GM18951 (cell line): Measurements from ENCODE around the gene CLDN9.
A peak's percentile ranks its signal among the peaks of the same experiment; 100 is the strongest.

ENCODE experiments used
- POLR2A ChIP-seq: IDR thresholded peaks from 4 replicates; pipeline ENCODE4 v1.6.1; 2011; ENCODE audit warnings: mild to moderate bottlenecking; ENCODE audit not compliant: insufficient read length, insufficient read depth; ENCODE audit errors: extremely low read depth
- in situ Hi-C: fragments of 300-500 bp; cut with MboI; formaldehyde crosslinking; loops from one replicate; pipeline ENCODE4 v1.12.0; 2022; ENCODE audit warnings: low sequenced_read_pairs, mixed read lengths, inconsistent platforms; ENCODE audit not compliant: unreplicated experiment

CLDN9 gene

DNA sequence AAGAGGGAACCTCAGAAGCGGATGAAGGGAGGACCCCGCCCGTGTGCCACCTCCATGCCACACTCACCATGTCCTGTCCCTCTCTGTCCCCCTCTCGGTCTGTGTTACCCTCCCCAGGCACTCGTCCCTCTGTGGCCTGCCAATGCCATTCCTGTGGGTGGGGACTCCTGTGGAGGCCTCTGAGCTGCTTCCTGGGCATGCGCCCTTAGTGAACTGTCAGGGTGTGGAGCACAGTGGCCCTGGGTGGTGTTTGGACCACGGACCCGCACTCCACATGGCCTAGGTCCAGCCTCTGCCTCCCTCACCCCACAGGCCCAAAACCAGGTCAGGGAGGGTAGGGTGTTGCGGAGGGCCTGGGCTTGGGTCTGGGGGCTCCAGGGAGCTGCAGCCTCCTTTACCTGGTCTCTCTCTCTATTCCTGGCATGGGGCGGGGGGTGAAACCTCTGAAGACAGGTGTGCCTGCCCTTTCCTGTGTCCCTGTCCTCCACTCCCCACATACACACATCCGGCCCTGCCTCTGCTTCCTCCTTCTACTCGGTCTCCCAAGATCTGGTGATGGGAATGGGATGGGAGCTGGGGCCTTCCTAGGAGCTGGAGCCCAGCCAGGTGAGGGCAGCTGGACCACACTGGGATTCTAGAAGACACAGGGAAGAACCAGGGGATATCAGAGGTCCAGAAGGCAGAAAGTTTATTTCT is 21.0 kb upstream of the CLDN9 start:
- in situ Hi-C loops: no loop called here

GRCh38 chr16:2992383-2993081 is 20.2 kb upstream of the CLDN9 start:
- in situ Hi-C loops: no loop called here
- no peak for TF ChIP-seq POLR2A

More for the DNA sequence above, 21.0 kb upstream of the CLDN9 start:
- TF ChIP-seq POLR2A: no peak

GRCh38 chr16:2996298-2996697 is 16.4 kb upstream of the CLDN9 start:
- TF ChIP-seq POLR2A: no peak
- in situ Hi-C loops: no loop called here

DNA sequence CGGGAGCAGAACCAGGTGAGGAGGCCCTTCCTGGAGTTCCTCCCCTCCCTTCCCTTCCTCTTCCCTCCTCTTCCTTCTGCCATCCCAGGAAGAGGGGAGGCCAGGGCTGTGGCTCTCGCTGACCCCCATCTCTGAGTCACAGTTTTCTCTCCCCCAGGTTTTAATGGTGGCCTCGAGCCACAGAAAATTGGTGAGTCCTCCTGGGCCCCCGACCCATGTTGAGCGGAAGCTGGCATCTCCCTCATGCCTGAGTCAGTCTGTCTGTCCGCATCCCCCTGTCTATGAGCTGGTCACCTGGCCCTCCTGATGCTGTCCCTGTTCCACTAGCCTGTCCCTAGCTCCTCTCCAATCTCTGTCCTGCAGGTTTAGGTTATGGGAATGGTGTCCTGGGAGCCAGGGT is 12.8 kb upstream of the CLDN9 start:
- in situ Hi-C loops: no loop called here
- no peak for TF ChIP-seq POLR2A

DNA sequence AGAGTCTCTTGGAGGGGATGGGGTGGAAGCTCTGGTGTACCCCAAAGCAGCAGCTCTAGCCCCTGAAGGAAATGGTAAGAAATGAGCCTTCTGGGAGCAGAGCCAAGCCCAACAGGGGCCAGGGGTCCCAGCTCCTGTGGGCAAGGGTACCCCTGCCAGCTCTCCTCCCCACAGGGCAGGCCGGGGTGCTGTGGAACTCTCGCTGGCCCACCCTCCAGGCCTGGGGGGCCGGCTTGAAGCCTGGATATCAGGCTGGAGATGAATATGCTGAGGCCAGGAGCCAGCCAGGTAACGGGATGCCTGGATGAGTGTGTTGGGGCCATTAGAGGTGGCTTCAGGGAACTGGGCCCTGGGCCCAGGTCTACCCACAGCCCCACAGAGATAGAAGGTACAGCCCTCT is 12.2 kb upstream of the CLDN9 start:
- in situ Hi-C loops: no loop called here
- no peak for TF ChIP-seq POLR2A

- TF ChIP-seq POLR2A: no peak
- in situ Hi-C loops: no loop called here
These were observed 11.4 kb upstream of the CLDN9 start for GRCh38 chr16:3001316-3001715.

- in situ Hi-C loops: no loop called here
- peak; percentile 35 for TF ChIP-seq POLR2A
These were observed 9.0 kb upstream of the CLDN9 start for GRCh38 chr16:3003582-3004270.

DNA sequence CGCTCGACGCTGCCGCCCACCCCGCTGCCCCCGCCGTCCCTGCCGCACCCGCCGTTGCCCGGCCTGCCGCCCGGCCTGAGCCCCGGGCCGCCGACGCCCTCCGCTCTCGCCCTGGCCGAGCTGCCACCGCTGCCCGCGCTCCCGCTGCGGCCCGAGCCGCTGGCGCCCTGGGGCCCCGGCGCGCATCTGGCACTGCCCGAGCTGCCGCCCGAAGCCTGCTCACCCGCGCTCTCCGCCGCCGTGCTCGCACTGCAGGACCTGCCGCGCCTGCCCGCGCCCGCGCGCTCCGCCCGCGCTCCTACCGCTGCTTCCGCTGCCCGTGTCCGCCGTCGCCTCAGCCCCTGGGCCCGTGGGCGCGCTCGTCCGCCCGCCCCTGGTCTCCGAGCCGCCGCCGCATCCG is 8.4 kb upstream of the CLDN9 start:
- no peak for TF ChIP-seq POLR2A
- in situ Hi-C loops: no loop called here

- TF ChIP-seq POLR2A: peak; percentile 8
- in situ Hi-C loops: no loop called here
These were observed 7.9 kb upstream of the CLDN9 start for GRCh38 chr16:3004781-3005284.

DNA sequence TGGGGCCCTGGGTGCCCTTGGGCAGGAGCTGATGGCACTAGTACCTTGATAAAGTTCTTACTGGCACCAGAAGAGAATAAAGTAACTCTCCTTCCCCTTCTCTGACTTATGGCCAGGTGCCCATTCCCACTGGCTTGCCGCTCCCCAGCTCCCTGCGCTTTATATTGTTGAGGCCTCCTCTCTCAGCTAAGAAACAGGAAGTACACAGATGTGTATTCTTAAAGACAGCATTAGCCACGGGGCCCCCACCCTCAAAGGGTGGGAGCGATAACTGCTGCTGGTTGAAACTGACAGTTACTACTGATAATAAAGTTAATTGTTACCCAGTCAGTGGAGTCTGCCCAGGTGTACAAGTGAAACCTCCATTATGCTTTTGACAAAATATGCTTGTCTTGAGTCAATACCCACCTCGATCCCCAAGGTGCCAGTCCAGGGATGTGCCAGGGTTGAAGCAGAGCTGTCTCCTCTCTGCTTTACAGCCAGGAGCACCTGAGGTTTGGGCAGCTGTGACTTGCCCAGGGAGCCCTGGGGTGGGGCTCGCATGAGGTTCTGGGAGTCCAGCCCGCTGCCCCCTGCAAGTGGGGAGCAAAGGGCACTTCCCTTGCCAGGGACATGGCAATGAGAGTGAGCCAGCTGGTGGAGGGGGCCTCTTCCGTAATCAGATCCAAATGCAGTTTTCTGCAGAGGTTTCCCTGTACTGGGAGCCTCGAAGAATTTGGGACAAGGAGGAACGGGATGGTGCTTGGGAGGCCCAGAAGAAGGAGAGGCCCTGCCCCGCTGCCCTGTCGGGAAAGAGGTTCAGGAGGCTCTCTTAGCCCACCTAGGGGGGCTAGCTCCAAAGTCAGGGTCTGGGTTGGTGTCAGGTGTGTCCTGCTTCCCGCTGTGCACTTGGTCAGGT is 5.4 kb upstream of the CLDN9 start:
- TF ChIP-seq POLR2A: no peak
- in situ Hi-C loops: no loop called here

DNA sequence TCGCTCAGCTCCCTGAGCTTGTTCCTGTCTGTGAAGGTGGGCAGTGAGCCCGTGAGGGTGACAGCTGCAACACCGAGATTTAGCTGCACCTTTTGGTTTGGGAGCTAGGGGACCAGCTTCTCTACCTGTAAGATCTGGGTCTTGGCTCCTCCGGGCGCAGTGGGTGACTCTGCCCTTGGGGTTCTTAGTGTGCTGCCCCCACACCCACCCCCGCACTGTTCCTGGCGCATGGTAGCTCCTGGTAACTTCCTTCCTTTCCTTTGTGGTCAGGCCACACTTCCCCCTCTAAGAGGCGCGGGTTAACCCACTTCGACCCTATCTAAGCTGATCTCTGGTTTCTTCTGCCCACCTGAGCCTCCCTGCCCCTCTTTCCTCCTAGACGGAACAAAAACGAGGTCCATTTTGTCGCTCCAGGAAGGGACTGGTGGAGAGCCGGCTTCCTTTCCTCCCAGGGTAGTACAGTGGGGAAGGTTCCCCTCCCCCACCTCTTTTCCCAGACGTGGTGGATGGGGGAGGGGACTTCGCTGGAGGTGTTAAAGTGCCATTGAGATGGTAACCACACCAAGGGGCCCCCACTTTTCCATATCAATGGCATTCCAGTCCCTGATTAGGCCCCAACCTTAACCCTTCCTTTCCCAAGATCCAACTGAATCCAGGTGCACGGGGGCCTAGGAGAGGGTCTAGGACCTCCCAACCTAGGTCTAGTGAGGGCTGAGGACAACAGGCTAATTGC is 4.6 kb upstream of the CLDN9 start:
- no peak for TF ChIP-seq POLR2A
- in situ Hi-C loops: no loop called here

DNA sequence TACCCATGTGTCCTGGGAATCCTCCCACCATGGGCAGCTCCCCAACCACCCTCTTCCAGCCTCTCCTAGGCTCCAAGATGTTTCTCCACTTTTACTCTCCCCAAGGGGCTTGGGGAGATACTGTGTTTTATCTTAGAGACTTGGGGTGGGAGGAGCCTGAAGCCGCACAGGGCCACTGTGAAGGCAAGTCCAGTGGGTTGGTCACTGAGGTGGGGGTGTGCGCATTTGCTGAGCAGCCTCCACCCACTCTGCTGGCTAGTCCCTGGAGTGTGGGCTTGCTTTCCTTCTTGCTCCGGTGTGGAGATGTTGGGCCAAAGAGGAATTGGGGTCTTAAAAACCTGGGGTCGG is 4.1 kb upstream of the CLDN9 start:
- no peak for TF ChIP-seq POLR2A
- in situ Hi-C loops: no loop called here

GRCh38 chr16:3009568-3010390 is 2.9 kb upstream of the CLDN9 start:
- in situ Hi-C loops: no loop called here
- TF ChIP-seq POLR2A: no peak
